Nucleus accumbens (tissue), 56 donors: Measurements from ENCODE around the gene COLGALT1.
"Not testable (repeated sequence)": the region's sequence is repeated elsewhere in the genome, so short reads cannot be mapped to it uniquely, and the experiment has no call there.

Experiments used
- DNase-seq, 56 donors: peaks; one replicate each; lab custom pipeline; 2025; lab: John Stamatoyannopoulos, UW

Gene COLGALT1

DNA sequence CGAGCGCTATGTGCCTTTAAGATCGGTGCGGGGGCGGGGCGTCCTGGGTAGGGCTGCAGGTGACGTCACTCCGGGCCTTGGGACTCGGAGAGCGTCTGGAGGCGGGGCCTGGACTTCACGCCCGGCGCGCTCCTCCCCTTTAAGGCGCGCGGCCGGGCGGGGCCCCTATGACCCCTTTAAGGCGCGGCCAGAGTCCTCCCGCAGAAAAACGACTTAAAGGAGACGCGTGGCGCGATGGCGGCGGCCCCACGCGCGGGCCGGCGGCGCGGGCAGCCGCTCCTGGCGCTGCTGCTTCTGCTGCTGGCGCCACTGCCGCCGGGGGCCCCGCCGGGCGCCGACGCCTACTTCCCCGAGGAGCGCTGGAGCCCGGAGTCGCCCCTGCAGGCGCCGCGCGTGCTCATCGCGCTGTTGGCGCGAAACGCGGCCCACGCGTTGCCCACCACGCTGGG lies at the start of gene COLGALT1:
COLGALT1 (plus strand) TSS at position 170 of the 449 bp plus-strand sequence; CDS start at position 235, 65 bp downstream.
- peak; percentile 51 to 99 (median 93) for DNase-seq

DNA sequence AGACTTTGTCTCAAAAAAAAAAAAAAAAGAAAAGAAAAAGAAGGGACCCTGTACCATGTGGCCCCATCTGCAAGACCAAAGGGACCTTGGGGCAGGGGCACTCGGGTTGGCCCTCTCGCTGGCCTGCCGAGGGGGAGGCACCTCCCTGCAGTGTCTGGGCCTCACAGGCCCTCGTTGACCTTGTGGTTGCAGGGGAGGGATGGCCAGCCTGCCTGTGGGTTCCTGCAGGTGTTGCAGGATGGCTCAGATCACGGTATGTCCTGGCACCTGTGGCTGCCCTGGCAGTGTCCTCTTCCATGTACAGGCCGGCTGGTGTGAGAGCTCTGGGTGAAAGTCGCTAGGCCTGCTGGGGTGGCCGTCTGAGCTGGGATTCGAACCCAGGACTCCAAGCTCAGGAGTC lies 48.7 kb upstream of the COLGALT1 start:
- DNase-seq, result no peak

DNA sequence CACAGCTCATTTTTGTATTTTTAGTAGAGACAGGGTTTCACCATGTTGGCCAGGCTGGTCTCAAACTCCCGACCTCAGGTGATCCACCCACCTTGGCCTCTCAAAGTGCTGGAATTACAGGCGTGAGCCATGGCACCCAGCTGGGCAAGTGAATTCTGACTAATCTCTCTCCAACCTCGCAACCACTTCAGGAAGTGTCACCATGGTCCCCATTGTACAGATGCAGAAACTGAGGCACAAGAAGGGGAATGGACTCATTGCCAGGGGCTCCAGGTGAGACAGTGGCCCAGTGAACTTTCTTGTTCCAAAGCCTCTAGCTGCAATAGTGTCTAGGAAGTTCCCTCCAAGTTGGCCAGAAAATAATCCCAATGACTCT lies 46.9 kb upstream of the COLGALT1 start:
- not testable (repeated sequence) for DNase-seq

DNA sequence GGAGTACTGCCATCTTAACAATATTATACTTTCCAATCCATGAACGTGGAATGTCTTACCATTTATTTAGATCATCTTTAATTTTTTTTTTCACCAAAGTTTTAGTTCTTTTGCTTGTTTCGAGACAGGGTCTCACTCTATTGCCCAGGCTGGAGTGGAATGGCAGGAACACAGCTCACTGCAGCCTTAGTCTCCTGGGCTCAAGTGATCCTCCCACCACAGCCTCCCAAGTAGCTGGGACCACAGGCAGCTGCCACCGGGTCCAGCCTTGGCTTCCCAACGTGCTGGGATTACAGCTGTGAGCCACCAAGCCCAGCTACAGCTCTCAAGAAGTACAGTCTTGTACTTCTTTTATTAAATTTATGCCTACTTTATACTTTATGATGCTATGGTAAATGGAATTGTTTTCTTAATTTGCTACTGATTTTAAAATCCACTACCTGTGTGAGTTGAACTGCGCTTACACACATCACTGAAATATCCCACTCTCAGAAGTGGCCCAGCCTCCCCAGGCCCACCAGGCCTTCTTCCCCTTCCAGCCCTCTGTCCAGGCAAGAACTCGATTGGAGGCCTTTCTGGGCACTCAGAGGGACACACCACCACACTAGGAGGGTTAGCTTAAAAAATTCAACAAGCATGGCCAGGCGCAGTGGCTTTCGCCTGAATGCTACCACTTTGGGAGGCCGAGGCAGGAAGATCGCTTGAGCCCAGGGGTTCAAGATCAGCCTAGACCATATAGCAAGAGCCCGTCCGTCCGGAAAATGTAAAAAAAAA lies 45.0 kb upstream of the COLGALT1 start:
- peak in 1 of 56 donors; percentile 3 for DNase-seq

DNA sequence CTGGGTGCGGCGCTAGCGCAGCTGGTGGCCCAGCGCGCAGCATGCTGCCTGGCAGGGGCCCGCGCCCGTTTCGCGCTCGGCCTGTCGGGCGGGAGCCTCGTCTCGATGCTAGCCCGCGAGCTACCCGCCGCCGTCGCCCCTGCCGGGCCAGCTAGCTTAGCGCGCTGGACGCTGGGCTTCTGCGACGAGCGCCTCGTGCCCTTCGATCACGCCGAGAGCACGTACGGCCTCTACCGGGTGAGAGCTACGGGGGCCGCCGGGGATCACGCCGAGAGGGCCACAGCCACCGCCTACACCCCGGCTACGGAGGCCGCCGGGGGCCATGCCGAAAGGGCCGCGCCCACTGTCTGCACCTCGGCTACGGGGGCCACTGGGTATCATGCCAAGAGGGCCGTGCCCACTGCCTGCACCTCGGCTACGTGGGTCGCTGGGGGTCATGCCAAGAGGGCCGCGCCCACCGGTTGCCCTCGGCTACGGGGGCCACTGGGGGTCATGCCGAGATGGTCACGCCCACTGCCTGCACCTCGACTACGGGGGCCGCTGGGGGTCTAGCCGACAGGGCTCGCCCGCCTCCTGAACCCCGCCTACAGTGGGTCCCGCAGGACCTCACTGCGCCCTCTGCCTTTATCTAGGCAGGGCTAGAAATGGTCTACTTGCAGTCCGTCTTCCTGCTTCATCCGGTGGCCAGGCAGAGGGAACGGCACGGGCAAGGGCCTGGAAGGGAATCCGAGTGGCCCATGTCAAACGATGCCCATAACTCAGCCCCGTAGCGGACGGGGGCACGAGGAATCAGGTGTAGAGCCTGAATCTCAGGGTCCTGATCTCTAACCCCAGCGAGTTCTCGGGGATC lies 43.5 kb upstream of the COLGALT1 start:
- peak; percentile 54 to 97 (median 86) for DNase-seq

DNA sequence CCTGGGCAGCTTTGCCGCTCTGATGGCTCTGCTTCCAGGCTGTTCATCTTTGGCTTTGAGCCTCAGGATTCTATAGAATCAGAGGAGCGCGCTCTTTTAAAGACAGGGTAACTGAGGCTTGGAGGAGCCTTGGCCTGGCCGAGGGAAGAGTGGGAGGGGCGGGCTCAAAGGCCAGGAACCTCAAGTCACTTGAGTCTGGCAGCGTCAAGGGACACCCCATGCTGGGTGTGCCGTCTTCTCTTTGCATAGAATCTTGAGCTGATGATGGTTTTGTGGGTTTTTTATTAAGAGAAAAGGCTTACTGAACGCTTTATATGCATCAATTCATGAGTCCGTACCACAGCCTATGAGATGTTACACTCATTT lies 42.9 kb upstream of the COLGALT1 start:
- no peak for DNase-seq

DNA sequence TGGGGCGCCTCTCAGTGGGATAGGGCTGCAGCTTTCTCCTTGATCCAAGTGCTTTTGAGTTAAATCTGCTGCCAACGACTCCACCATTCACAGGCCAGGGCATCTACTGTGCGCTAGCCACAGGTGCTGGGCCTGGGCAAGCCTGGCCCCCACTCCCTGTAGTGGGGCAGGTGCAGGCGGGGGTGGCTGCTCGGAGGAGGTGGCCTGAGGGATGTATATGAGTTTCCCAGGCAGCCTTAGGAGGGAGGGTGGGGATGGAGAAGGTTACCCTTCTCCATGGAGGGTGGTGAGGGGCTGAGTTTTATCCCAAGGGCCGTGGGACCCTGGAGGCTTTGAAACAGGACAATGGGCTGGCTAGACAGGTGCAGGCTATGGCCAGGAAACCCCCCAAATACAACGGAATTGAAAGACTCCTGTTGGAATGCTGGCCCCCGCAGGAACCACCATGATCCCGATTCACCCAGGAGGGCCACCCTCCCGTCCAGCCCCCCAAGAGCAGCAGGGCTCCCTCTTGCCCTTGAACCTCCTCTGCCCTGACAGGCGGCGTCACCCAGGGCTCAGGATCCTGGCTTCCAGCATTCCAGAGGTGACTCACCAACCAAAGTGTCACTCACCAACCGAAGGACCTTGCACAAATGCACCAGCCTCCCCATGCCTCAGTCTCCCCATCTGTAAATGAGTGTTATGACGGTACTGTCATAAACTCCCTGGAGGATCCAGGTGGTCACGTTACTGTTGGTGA lies 39.9 kb upstream of the COLGALT1 start:
- DNase-seq, result no peak

DNA sequence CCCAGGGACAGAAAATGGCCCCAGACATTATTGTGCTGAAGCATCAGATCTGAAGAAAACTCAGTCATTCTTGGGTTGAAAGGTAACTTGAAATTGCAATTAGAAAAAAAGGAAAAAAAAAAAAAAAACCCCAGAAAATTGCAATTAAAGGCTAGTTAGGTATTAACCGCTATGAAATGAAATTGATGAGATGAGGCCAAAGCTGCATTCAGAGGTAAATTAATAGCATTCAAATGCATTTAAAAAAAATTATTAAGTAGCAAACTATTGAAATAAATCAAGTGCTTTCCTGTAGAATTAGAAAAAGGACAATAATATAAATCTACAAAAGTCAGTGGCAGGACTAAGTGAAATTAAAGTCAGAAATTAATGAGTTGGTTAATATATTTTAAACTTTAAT lies 37.6 kb upstream of the COLGALT1 start:
- no peak for DNase-seq

DNA sequence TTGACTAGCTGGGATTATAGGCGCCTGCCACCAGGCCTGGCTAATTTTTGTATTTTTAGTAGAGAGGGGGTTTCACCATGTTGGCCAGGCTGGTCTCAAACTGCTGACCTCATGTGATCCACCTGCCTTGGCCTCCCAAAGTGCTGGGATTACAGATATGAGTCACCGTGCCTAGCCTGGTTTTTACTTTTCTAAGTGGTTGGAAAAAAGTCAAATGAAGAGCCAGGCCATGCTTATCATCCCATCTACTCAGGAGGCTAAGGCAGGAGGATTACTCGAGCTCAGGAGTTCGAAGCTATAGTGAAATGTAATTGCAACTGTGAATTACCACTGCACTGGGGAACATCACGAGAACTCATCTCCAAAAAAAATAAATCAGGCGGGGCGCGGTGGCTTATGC lies 36.8 kb upstream of the COLGALT1 start:
- not testable (repeated sequence) for DNase-seq

DNA sequence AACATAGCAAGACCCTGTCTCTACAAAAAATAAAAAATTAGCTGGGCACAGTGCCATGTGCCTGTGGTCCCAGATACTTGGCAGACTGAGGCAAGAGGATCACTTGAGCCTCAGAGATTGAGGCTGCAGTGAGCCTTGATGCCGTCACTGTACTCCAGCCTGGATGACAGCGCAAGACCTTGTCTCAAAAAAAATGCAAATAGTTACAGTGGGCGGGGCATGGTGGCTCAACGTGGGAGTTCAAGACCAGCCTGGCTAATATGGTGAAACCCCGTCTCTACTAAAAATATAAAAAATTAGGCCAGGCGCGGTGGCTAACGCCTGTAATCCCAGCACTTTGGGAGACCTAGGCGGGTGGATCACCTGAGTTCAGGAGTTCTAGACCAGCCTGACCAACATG lies 35.5 kb upstream of the COLGALT1 start:
- no peak for DNase-seq

DNA sequence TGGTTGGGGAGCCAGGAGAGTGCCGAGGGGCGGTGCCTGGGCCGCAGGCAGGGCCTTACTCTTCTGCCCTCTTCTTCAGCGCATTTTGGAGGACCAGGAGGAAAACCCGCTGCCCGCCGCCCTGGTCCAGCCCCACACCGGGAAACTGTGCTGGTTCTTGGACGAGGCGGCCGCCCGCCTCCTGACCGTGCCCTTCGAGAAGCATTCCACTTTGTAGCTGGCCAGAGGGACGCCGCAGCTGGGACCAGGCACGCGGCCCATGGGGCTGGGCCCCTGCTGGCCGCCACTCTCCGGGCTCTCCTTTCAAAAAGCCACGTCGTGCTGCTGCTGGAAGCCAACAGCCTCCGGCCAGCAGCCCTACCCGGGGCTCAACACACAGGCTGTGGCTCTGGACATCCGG lies 34.6 kb upstream of the COLGALT1 start:
- peak in 3 of 56 donors; percentile 9 to 25 (median 11) for DNase-seq

DNA sequence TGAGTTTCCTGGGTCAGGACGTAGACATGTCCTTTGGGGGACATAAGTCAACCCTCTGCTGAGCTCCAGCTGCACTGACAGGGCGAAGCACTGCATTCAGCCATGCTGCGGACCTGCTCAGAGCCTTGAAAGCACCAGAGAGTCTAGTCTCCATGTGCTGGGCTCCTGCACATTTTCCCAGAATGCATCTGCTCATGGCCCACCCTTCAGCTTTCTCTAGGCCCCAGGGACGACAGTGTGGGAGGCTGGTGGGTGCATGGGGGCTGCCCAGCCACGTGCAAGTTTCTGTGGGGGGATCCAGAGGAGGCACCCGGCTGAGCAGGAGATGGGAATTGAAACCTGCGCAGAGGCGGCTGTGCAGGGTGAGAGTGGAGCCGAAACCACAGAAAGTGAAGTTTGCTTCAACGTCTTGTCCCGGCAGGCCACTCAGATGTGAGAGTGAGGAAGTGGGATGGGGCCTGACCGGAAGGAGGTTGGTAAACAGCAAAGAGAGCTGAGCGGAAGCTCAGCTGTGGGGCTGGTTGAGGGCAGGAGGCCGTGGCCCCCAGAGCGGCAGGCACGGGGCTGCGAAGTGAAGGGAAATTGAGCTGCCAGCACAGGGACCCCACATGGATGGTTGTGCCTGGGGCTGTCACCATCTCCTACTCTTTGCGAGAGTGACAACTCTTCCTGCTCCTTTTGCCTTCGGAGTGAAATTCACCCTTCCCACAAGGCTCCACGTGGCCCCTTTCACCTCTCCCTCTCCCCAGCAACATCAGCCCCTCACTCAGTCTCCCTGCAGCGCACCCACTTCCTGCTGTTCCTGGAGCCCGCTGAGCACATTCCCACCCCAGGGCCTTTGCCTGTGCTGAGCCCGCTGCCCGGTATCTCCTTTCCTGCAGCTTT lies 32.2 kb upstream of the COLGALT1 start:
- DNase-seq, result peak in 26 of 56 donors; percentile 4 to 58 (median 24)

DNA sequence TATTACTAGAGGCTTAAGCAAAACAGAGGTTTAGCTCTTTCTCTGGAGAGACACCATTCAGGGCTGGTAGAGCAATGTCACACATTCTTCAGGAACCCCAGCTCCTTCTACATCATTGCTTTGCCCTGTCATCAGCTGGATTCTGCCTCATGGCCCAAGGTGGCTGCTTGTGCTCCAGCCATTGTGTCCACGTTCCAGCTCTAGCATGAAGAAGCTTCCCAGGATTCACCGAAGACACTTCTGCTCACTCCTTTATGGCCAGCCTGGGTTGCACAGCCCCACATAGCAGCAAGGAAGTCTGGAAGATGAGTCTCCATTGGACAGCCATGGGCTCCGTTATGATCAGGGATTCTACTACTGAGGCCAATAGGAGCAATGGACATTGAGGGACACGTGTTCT lies 30.8 kb upstream of the COLGALT1 start:
- no peak for DNase-seq

DNA sequence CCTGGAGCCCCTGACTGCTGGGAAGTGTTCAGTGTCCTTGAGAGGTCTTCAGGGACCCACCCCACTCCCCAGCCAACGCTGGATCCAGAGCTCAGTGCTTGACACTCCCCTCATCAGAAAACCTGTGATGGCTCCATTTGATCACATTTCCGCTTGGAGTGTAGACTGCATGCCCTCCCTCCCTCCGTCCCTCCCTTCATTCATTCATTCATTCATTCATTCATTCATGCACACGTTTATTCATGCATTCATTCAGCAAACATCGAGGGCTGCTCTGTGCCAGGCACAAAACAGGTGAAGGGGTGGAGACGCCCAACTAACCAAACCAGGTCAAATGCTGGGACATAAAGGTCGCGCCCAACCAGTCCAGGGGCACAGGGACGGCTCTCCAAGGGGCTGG lies 30.3 kb upstream of the COLGALT1 start:
- DNase-seq, result no peak

DNA sequence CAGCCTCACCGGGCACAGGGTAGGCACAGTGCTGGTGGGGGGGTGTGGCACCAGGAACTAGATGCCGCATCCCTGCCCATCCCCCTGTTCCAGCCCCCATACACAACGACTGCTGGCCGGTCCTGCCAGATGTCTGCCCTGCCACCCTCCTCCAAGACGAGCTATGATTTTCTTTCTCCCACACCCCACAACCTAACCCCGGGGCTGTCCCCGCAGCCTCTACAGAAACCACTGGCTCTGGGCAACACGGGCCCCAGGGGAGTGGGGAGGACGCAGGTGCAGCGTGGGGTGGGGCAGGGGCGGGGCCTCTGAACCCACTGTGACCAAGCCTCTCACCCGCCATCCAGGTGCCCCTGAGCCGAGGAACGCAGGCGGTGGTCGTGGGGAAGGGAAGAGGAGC lies 28.5 kb upstream of the COLGALT1 start:
- no peak for DNase-seq

DNA sequence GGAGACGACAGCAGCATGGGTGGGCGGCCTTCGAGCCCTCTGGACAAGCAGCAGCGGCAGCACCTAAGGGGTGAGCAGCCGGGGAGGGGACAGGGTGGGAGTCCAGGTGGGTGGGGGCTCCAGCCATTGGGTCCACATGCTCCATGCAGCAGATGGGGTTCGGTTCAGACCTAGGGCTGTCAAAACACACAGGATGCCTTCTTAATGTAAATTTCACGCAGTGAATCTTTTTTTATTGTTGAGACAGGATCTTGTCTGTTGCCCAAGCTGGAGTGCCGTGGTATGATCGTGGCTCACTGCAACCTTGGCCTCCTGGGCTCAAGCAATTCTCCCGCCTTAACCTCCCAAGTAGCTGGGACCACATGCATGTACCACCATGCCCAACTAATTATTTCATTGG lies 28.1 kb upstream of the COLGALT1 start:
- DNase-seq, result no peak

DNA sequence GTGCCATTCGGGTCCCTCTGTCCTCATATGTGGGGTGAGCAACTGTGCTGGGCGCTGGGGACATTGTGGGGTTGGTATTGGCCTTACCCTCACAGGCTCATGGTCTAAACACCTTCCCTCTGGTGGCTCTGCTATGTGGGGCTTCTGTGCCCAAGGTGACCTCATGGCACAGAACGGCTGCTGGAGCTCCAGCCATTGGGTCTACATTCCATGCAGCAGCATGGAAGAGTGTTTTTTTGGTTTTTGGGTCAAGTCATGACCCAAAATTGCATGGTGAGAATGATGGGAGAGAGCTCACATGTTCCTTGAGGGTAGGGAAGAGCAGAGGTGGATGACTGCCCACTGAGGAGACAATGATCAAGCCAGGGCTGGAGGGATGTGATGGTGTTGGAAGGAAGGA lies 26.8 kb upstream of the COLGALT1 start:
- no peak for DNase-seq

DNA sequence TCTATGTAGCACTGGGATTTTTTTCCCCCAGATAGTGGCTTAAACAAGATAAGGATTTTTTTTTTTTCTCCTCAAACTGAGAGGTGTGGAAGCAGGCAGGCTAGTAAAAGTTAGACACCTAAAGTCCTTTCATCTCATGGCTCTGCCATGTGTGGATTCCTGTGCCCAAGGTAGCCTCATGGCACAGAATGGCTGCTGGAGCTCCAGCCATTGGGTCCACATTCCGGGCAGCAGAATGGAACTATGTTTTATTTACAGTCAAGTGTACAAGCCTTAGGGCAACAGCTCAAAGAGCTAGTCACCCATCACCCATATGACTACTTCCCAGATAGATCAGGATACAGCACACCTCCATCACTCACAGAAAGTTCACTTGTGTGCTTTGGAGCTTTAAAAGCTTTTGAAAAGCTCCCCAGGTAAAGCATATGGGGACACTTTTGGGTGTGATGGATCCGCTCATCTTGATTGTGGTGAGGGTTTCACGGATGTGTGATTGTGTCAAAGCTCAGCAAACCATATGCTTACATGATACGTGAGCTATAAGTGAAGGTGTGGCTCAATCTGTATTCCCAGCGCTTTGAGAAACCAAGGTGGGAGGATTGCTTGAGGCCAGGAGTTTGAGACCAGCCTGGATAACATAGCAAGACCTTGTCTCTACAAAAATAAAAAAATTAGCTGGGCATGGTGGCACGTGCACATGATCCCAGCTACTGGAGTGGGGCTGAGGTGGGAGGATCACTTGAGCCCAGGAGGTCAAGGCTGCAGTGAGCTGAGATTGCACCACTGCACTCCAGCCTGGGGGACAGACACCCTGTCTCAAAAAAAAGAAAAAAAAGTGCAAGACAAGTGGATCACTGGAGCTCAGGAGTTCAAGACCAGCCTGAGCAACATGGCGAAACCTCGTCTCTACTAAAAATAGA lies 25.9 kb upstream of the COLGALT1 start:
- no peak for DNase-seq

DNA sequence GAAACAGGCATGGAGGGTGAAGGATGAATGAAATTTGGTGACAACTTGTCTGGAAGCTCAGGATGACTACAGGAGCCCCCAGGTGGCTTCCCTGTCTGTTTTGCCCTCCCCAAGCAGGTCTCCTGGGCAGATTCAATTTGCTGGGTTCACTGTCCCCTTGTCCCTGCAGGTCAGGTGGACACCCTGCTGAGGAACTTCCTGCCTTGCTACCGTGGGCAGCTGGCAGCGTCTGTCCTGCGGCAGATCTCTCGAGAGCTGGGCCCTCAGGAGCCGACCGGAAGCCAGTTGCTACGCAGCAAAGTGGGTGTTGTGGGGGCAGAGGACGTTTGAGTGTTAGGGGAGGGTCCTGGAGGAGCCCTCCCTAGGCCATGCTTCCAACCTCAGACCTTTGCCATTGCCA lies 24.9 kb upstream of the COLGALT1 start:
- no peak for DNase-seq
